Endothelial cell (in vitro differentiated cells): ENCODE measurements around the gene EFHC2. TPM values are rescaled to one million over a fixed set of nuclear protein-coding genes. Genes with fewer than 3 reads are reported as not detected.

ENCODE experiments used
- DNase-seq: peaks from one replicate; pipeline ENCODE4 v3.0.0; 2021; ENCODE audit warnings: low spot score
- H3K27ac Mint-ChIP-seq: one replicate; pipeline ENCODE4 v1.8.0; 2021; ENCODE audit warnings: mixed read lengths, inconsistent platforms; ENCODE audit not compliant: unreplicated experiment
- H3K27me3 Mint-ChIP-seq: one replicate; pipeline ENCODE4 v1.8.0; 2021; ENCODE audit warnings: mild to moderate bottlenecking, moderate library complexity, mixed read lengths, inconsistent platforms; ENCODE audit not compliant: unreplicated experiment
- H3K36me3 Mint-ChIP-seq: one replicate; pipeline ENCODE4 v1.8.0; 2021; ENCODE audit warnings: mild to moderate bottlenecking, low read depth, mixed read lengths, inconsistent platforms; ENCODE audit not compliant: unreplicated experiment
- H3K4me1 Mint-ChIP-seq: one replicate; pipeline ENCODE4 v1.8.0; 2021; ENCODE audit warnings: mild to moderate bottlenecking, mixed read lengths, inconsistent platforms; ENCODE audit not compliant: unreplicated experiment
- H3K4me3 Mint-ChIP-seq: one replicate; pipeline ENCODE4 v1.8.0; 2021; ENCODE audit warnings: mild to moderate bottlenecking, mixed read lengths, inconsistent platforms; ENCODE audit not compliant: unreplicated experiment
- H3K9me3 Mint-ChIP-seq: one replicate; pipeline ENCODE4 v1.8.0; 2021; ENCODE audit warnings: mixed read lengths, inconsistent platforms; ENCODE audit not compliant: unreplicated experiment
- CTCF ChIP-seq: fragments of 200-600 bp; sonication (generic); IDR thresholded peaks from one replicate; pipeline ENCODE4 v1.5.0; 2021; ENCODE audit warnings: antibody characterized with exemption; ENCODE audit not compliant: unreplicated experiment
- total RNA-seq: library from RNA; stranded (reverse); fragmentation: NEBNext Ultra II Directional; extraction: Animal tissue kit (Norgen Biotek cat#: 25700); gene quantifications from one replicate; pipeline ENCODE4 v1.2.1, GENCODE V29; 2021; ENCODE audit not compliant: unreplicated experiment

EFHC2 gene
- total RNA-seq, 1 donor from 2014 or later = 0.41 TPM

DNA sequence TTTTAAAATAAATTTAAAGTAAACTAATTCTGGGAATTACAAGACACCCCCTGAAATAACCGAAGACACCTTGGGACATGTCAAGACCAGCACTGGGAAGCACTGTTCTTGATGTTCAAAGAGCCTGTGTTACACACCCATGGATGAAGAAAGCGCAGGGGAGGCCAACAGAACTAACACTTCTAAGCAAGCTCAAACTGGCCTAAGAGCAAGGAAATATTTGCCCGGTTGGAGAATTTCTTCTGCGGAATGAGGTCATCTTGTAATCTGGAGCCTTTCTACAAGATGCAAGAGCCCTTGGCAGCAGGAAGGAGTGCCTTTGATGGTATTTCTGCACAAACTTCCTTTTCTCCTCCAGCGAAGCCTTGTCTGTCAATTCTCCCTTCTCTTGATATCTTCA lies 9.3 kb upstream of the EFHC2 start:
- H3K4me1 Mint-ChIP-seq = no peaks in the 10 kb centered on the region
- DNase-seq = no peak
- H3K27me3 Mint-ChIP-seq = no peaks in the 10 kb centered on the region

GRCh38 chrX:44349561-44349960 lies 6.1 kb upstream of the EFHC2 start:
- no peaks in the 10 kb centered on the region for H3K9me3 Mint-ChIP-seq
- H3K27ac Mint-ChIP-seq = no peak overlapping the region

More for the DNA sequence above, 9.3 kb upstream of the EFHC2 start:
- no peak overlapping the region for H3K27ac Mint-ChIP-seq
- no peaks in the 10 kb centered on the region for H3K36me3 Mint-ChIP-seq
- TF ChIP-seq CTCF = no peak
- H3K4me3 Mint-ChIP-seq = no peak overlapping the region
- no peaks in the 10 kb centered on the region for H3K9me3 Mint-ChIP-seq

GRCh38 chrX:44344687-44345086 lies 1.2 kb upstream of the EFHC2 start:
- no peak for TF ChIP-seq CTCF
- H3K4me1 Mint-ChIP-seq = peaks cover 7% of the 10 kb centered on the region
- DNase-seq = no peak
- H3K27ac Mint-ChIP-seq = no peak overlapping the region
- H3K9me3 Mint-ChIP-seq = no peaks in the 10 kb centered on the region
- H3K27me3 Mint-ChIP-seq = no peaks in the 10 kb centered on the region
- H3K36me3 Mint-ChIP-seq = no peaks in the 10 kb centered on the region
- no peak overlapping the region for H3K4me3 Mint-ChIP-seq

More at GRCh38 chrX:44349561-44349960, 6.1 kb upstream of the EFHC2 start:
- no peak for TF ChIP-seq CTCF
- Mint-ChIP-seq H3K4me1 (peaks cover 4% of the 10 kb centered on the region), H3K4me3 (no peak overlapping the region), H3K27me3 (no peaks in the 10 kb centered on the region), H3K36me3 (no peaks in the 10 kb centered on the region)
- no peak for DNase-seq

GRCh38 chrX:44344194-44344593 lies 722 bp upstream of the EFHC2 start:
- DNase-seq = no peak

DNA sequence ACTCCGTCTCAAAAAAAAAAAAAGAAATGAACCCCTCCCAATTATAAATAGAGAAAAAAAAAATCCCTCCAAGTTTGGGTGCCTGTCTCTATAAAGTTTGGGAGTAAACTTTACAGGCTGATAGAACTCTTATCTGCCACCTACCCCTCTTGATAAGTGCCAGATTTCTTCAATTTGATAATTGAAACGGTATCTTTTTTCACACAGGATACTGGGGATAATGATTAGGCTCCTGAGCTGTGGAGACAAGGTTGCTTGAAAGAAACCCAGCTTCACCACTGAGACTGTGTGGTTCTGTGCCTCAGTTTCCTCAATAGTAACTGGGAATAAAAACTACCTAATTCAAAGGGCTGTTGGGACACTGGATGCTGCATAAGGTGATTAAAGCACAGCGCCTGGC lies 606 bp downstream of the EFHC2 start:
- H3K4me3 Mint-ChIP-seq = no peak overlapping the region
- TF ChIP-seq CTCF = no peak
- no peaks in the 10 kb centered on the region for H3K9me3 Mint-ChIP-seq
- H3K36me3 Mint-ChIP-seq = no peaks in the 10 kb centered on the region
- H3K27ac Mint-ChIP-seq = no peak overlapping the region
- H3K4me1 Mint-ChIP-seq = peaks cover 7% of the 10 kb centered on the region
- DNase-seq = no peak
- no peaks in the 10 kb centered on the region for H3K27me3 Mint-ChIP-seq

More at GRCh38 chrX:44344194-44344593, 722 bp upstream of the EFHC2 start:
- peak overlapping the region; percentile 8 for H3K27ac Mint-ChIP-seq
- H3K9me3 Mint-ChIP-seq = no peaks in the 10 kb centered on the region
- H3K4me1 Mint-ChIP-seq = peaks cover 7% of the 10 kb centered on the region
- no peaks in the 10 kb centered on the region for H3K36me3 Mint-ChIP-seq
- H3K27me3 Mint-ChIP-seq = no peaks in the 10 kb centered on the region
- no peak for TF ChIP-seq CTCF
- no peak overlapping the region for H3K4me3 Mint-ChIP-seq
